Measurements from ENCODE around the gene ISY1.
"Not testable (repeated sequence)": the region's sequence is repeated elsewhere in the genome, so short reads cannot be mapped to it uniquely, and the experiment has no call there.

Gene ISY1

GRCh38 chr3:129166579-129167332 is 5.9 kb upstream of the ISY1 start:
- DNase-seq (ENCODE audit: low spot score) = no peak

GRCh38 chr3:129165594-129165993 is 4.7 kb upstream of the ISY1 start:
- not testable (repeated sequence) for DNase-seq (ENCODE audit: low spot score)

- no peak for DNase-seq (ENCODE audit: low spot score)
These were observed 3.6 kb upstream of the ISY1 start for GRCh38 chr3:129164500-129164899.

- peak; percentile 61 for DNase-seq (ENCODE audit: low spot score)
These were observed 2.1 kb upstream of the ISY1 start for GRCh38 chr3:129162729-129163579.

GRCh38 chr3:129161860-129162271 is 1.0 kb upstream of the ISY1 start:
- no peak for DNase-seq (ENCODE audit: low spot score)

- DNase-seq (ENCODE audit: low spot score) = no peak
These were observed 16.1 kb downstream of the ISY1 start for GRCh38 chr3:129144786-129145185.

- DNase-seq (ENCODE audit: low spot score) = not testable (repeated sequence)
These were observed 19.9 kb downstream of the ISY1 start for GRCh38 chr3:129141011-129141410.

- no peak for DNase-seq (ENCODE audit: low spot score)
These were observed 21.0 kb downstream of the ISY1 start for GRCh38 chr3:129139911-129140310.

- not testable (repeated sequence) for DNase-seq (ENCODE audit: low spot score)
These were observed 24.6 kb downstream of the ISY1 start for GRCh38 chr3:129136275-129136674.

GRCh38 chr3:129132097-129132866 is 28.6 kb downstream of the ISY1 start:
- DNase-seq (ENCODE audit: low spot score) = no peak

- no peak for DNase-seq (ENCODE audit: low spot score)
These were observed 29.3 kb downstream of the ISY1 start for GRCh38 chr3:129131465-129132088.

GRCh38 chr3:129130291-129130813 is 30.5 kb downstream of the ISY1 start:
- no peak for DNase-seq (ENCODE audit: low spot score)

- no peak for DNase-seq (ENCODE audit: low spot score)
These were observed 32.3 kb downstream of the ISY1 start for GRCh38 chr3:129128357-129129155.

GRCh38 chr3:129126726-129127280 is 34.1 kb downstream of the ISY1 start:
- DNase-seq (ENCODE audit: low spot score) = no peak

GRCh38 chr3:129123314-129124060 is 37.4 kb downstream of the ISY1 start:
- no peak for DNase-seq (ENCODE audit: low spot score)

- DNase-seq (ENCODE audit: low spot score) = no peak
These were observed 38.4 kb downstream of the ISY1 start for GRCh38 chr3:129122412-129123011.

- DNase-seq (ENCODE audit: low spot score) = peak; percentile 96
These were observed 39.0 kb downstream of the ISY1 start, which contains the start of gene RAB43 for GRCh38 chr3:129121792-129122411. Gene RAB43, minus strand, starts transcription at chr3:129121804. Its CDS starts 315 bp downstream, at chr3:129121489.

GRCh38 chr3:129121016-129121791 is 39.7 kb downstream of the ISY1 start:
- DNase-seq (ENCODE audit: low spot score) = peak; percentile 51
